HL-60/S4 treated with retinoic acid at 250 ng/mL for 4 days and 3 days (cell line): ENCODE measurements around the gene PLD4.
"Not testable (repeated sequence)": the region's sequence is repeated elsewhere in the genome, so short reads cannot be mapped to it uniquely, and the experiment has no call there.

Experiments used
- in situ Hi-C: fragments of 300-500 bp; cut with MboI; formaldehyde crosslinking; loops from 2 replicates; pipeline ENCODE4 v1.7.0; 2022; ENCODE audit warnings: low sequenced_read_pairs

PLD4 gene

GRCh38 chr14:104924421-104925213 is at the start of gene PLD4:
PLD4 (plus strand) TSS chr14:104924879; CDS start chr14:104927141, 2,262 bp downstream.
- in situ Hi-C loops = no loop called here

- in situ Hi-C loops = no loop called here
Observed at GRCh38 chr14:104875412-104875751, 49.3 kb upstream of the PLD4 start.

- in situ Hi-C loops = no loop called here
Observed at GRCh38 chr14:104875811-104876210, 48.9 kb upstream of the PLD4 start.

GRCh38 chr14:104876251-104876699 is 48.4 kb upstream of the PLD4 start:
- in situ Hi-C loops = no loop called here

GRCh38 chr14:104877066-104877805 is 47.4 kb upstream of the PLD4 start:
- in situ Hi-C loops = no loop called here

GRCh38 chr14:104877806-104878550 is 46.7 kb upstream of the PLD4 start:
- in situ Hi-C loops = no loop called here

- in situ Hi-C loops = no loop called here
Observed at GRCh38 chr14:104878582-104878981, 46.1 kb upstream of the PLD4 start.

GRCh38 chr14:104879201-104879982 is 45.3 kb upstream of the PLD4 start:
- in situ Hi-C loops = no loop called here

GRCh38 chr14:104879983-104880565 is 44.6 kb upstream of the PLD4 start:
- in situ Hi-C loops = no loop called here

GRCh38 chr14:104880584-104881210 is 44.0 kb upstream of the PLD4 start:
- in situ Hi-C loops = no loop called here

- in situ Hi-C loops = no loop called here
Observed at GRCh38 chr14:104881369-104881979, 43.2 kb upstream of the PLD4 start.

GRCh38 chr14:104882325-104882973 is 42.2 kb upstream of the PLD4 start:
- in situ Hi-C loops = no loop called here

GRCh38 chr14:104882991-104883660 is 41.6 kb upstream of the PLD4 start:
- in situ Hi-C loops = no loop called here

GRCh38 chr14:104883681-104884361 is 40.9 kb upstream of the PLD4 start:
- in situ Hi-C loops = no loop called here

- in situ Hi-C loops = not testable (repeated sequence)
Observed at GRCh38 chr14:104884381-104884780, 40.3 kb upstream of the PLD4 start.

GRCh38 chr14:104885031-104885972 is 39.4 kb upstream of the PLD4 start:
- in situ Hi-C loops = no loop called here
